GM20000 (cell line): ENCODE data around the gene VCAN.

Source experiments
- DNase-seq: peaks from one replicate; pipeline ENCODE4 v3.0.0; 2012; ENCODE audit warnings: low spot score
- CTCF ChIP-seq: IDR thresholded peaks from 2 replicates; pipeline ENCODE4 v1.5.1; 2012; ENCODE audit warnings: mild to moderate bottlenecking, control low read depth; ENCODE audit errors: extremely low read depth, missing control alignments

VCAN gene

GRCh38 chr5:83488271-83488670 lies 16.7 kb downstream of the VCAN start:
- no peak for TF ChIP-seq CTCF
- DNase-seq = no peak

- no peak for TF ChIP-seq CTCF
- no peak for DNase-seq
Measured at GRCh38 chr5:83488821-83489220, 17.3 kb downstream of the VCAN start.

DNA sequence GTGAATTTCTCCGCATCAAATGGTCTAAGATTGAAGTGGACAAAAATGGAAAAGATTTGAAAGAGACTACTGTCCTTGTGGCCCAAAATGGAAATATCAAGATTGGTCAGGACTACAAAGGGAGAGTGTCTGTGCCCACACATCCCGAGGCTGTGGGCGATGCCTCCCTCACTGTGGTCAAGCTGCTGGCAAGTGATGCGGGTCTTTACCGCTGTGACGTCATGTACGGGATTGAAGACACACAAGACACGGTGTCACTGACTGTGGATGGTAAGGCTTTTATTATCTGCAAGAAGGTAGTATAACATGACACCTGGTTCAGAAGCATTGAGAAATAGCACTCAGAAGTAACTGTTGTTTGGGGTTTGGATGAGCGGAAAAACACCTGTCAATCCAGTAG lies 18.7 kb downstream of the VCAN start:
- no peak for TF ChIP-seq CTCF
- DNase-seq = no peak

DNA sequence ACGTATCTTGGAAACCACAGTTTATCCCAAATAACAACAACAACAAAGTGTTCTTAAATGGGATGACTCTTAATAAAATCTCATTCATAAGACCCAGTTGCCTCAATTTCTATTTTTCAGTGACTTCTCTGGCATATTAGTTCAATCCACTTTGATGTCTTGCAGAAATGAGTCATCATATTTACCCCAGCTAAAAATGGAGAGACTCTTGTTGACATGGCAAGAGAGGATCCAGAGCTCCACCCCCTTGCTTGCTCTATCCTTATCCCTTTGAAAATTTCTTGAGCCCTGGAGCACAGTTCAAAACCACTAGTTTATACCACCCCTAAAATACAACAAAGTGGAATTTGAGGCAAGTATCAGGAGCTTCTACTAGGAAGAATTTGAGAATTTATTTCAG lies 20.8 kb downstream of the VCAN start:
- DNase-seq = no peak
- TF ChIP-seq CTCF = no peak

DNA sequence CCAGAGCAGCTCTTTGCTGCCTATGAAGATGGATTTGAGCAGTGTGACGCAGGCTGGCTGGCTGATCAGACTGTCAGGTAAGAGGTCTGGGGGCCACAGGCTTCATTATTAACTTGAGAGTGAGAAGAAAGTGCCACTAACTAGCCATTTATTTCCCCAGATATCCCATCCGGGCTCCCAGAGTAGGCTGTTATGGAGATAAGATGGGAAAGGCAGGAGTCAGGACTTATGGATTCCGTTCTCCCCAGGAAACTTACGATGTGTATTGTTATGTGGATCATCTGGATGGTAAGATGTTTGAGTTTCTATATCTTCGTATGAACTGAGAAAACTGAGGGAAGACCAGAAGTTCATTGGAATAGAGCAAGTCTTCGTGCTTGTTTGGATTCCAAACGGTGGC lies 22.1 kb downstream of the VCAN start:
- DNase-seq = no peak
- TF ChIP-seq CTCF = no peak

GRCh38 chr5:83494087-83494620 lies 22.6 kb downstream of the VCAN start:
- no peak for DNase-seq

DNA sequence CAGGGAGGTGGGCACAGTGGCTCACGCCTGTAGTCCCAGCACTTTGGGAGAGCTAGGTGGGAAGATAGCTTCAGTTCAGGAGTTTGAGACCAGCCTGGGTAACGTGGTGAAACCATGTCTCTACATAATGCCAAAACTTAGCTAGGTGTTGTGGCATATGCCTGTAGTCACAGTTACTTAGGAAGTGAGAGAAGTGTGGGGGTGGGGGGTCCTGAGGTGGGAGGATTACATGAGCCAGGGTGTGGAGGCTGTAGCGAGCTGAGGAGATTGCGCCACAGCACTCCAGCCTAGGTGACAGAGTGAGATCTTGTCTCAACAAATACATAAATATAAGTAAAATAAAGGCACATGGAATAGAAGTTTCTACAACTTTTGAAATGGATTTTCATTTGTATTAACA lies 23.1 kb downstream of the VCAN start:
- no peak for DNase-seq
- no peak for TF ChIP-seq CTCF

More at GRCh38 chr5:83494087-83494620, 22.6 kb downstream of the VCAN start:
- TF ChIP-seq CTCF = no peak

DNA sequence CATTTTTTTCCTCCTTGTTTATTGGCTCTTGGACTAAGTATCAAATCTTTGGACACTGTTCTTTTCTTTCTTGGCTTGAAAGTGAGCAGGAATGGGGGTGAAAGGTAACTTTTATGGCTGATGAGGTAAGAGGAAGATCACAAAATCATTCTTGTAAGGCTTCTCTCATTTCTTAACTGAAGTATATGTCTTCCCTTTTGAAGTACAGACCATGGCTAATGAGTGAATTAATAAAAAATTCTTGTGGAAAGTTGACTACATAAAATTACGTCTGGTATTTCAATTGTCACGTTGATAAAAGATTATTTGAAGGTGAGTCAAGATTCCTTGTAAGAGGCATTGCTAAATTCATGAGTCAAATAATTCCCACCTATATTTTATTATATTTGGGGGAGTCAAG lies 25.1 kb downstream of the VCAN start:
- no peak for DNase-seq
- TF ChIP-seq CTCF = no peak
